WTC11 (cell line): ENCODE results near the gene LRRC70. TPM values are rescaled to one million over a fixed set of nuclear protein-coding genes. Genes with fewer than 3 reads are reported as not detected.
A peak's percentile ranks its signal among the peaks of the same experiment; 100 is the strongest.
"Not testable (repeated sequence)": the region's sequence is repeated elsewhere in the genome, so short reads cannot be mapped to it uniquely, and the experiment has no call there.

ENCODE experiments used
- ATAC-seq: fragments of 200-7000 bp; cut with Tn5 transposase; 2 replicates; pipeline ENCODE4 v1.10.0; 2021; ENCODE audit warnings: mild to moderate bottlenecking, moderate library complexity
- CTCF ChIA-PET: fragments of 300-600 bp; sonication (Branson Sonifier 250); formaldehyde crosslinking; loops from one replicate; lab custom pipeline; 2021; ENCODE audit warnings: antibody characterized with exemption; lab: Charles Lee
- POLR2A ChIA-PET: fragments of 350-600 bp; sonication (Branson Sonifier 250); formaldehyde crosslinking; loops from one replicate; lab custom pipeline; 2021; ENCODE audit warnings: antibody characterized with exemption; lab: Charles Lee
- DNase-seq: peaks from one replicate; pipeline ENCODE4 v3.0.0; 2021; ENCODE audit warnings: low spot score
- H3K27ac Mint-ChIP-seq: 2 replicates; pipeline ENCODE4 v1.8.0; 2021; ENCODE audit warnings: mixed read lengths
- H3K27me3 Mint-ChIP-seq: 2 replicates; pipeline ENCODE4 v1.8.0; 2021; ENCODE audit warnings: low read depth, mild to moderate bottlenecking, moderate library complexity, mixed read lengths
- H3K36me3 Mint-ChIP-seq: 2 replicates; pipeline ENCODE4 v1.8.0; 2021; ENCODE audit warnings: mixed read lengths
- H3K4me1 Mint-ChIP-seq: 2 replicates; pipeline ENCODE4 v1.8.0; 2022; ENCODE audit warnings: mixed read lengths
- H3K4me3 Mint-ChIP-seq: 2 replicates; pipeline ENCODE4 v1.8.0; 2021; ENCODE audit warnings: mild to moderate bottlenecking, moderate library complexity, mixed read lengths
- H3K9me3 Mint-ChIP-seq: 2 replicates; pipeline ENCODE4 v1.8.0; 2021; ENCODE audit warnings: mixed read lengths
- ATF2 ChIP-seq: sonication (generic); formaldehyde crosslinking; IDR thresholded peaks from 2 replicates; pipeline ENCODE4 v1.8.1; 2022; ENCODE audit warnings: low read depth, missing genetic modification reagents, borderline replicate concordance
- EMX1 ChIP-seq: fragments of 250-450 bp; sonication (Bioruptor Pico); IDR thresholded peaks from 2 replicates; pipeline ENCODE4 v1.8.0; 2021; ENCODE audit warnings: mild to moderate bottlenecking
- FOXP1 ChIP-seq: sonication (generic); formaldehyde crosslinking; IDR thresholded peaks from 2 replicates; pipeline ENCODE4 v1.8.0; 2022; ENCODE audit warnings: missing genetic modification reagents, mild to moderate bottlenecking, moderate library complexity, borderline replicate concordance
- MYBL2 ChIP-seq: sonication (generic); formaldehyde crosslinking; IDR thresholded peaks from 2 replicates; pipeline ENCODE4 v1.8.1; 2023; ENCODE audit warnings: mild to moderate bottlenecking, moderate library complexity, missing genetic modification reagents
- NR2C2 ChIP-seq: sonication (generic); formaldehyde crosslinking; IDR thresholded peaks from 2 replicates; pipeline ENCODE4 v1.8.0; 2022; ENCODE audit warnings: mild to moderate bottlenecking, missing genetic modification reagents
- RORB ChIP-seq: fragments of 250-450 bp; sonication (Bioruptor Pico); IDR thresholded peaks from 2 replicates; pipeline ENCODE4 v1.9.0; 2021; ENCODE audit warnings: mild to moderate bottlenecking
- TEAD1 ChIP-seq: sonication (generic); formaldehyde crosslinking; IDR thresholded peaks from 2 replicates; pipeline ENCODE4 v1.8.0; 2022; ENCODE audit warnings: mild to moderate bottlenecking, missing genetic modification reagents
- ZNF219 ChIP-seq: sonication (generic); formaldehyde crosslinking; IDR thresholded peaks from 2 replicates; pipeline ENCODE4 v1.8.0; 2023; ENCODE audit warnings: missing genetic modification reagents, mild to moderate bottlenecking, borderline replicate concordance
- ZNF232 ChIP-seq: sonication (generic); formaldehyde crosslinking; IDR thresholded peaks from 2 replicates; pipeline ENCODE4 v1.8.0; 2022; ENCODE audit warnings: mild to moderate bottlenecking, missing genetic modification reagents
- ZNF396 ChIP-seq: fragments of 250-450 bp; sonication (Bioruptor Pico); IDR thresholded peaks from 2 replicates; pipeline ENCODE4 v1.8.0; 2021; ENCODE audit warnings: mild to moderate bottlenecking, moderate library complexity, borderline replicate concordance
- ZNF512 ChIP-seq: sonication (generic); formaldehyde crosslinking; IDR thresholded peaks from 2 replicates; pipeline ENCODE4 v1.8.1; 2022; ENCODE audit warnings: missing genetic modification reagents, borderline replicate concordance
- total RNA-seq: library from RNA; stranded (reverse); gene quantifications from 3 replicates; pipeline ENCODE4 v1.2.3, GENCODE V29; 2021
- TF ChIP-seq, protein P1 (sequence below): fragments of 250-450 bp; sonication (Bioruptor Pico); IDR thresholded peaks from 2 replicates; pipeline ENCODE4 v1.9.0; 2021; ENCODE audit warnings: mild to moderate bottlenecking, borderline replicate concordance
- TF ChIP-seq, protein P2 (sequence below): sonication (generic); formaldehyde crosslinking; IDR thresholded peaks from 2 replicates; pipeline ENCODE4 v1.8.1; 2022; ENCODE audit warnings: mild to moderate bottlenecking, missing genetic modification reagents, moderate library complexity, borderline replicate concordance
- TF ChIP-seq, protein P3 (sequence below): fragments of 250-450 bp; sonication (Bioruptor Pico); IDR thresholded peaks from 2 replicates; pipeline ENCODE4 v1.8.0; 2021; ENCODE audit warnings: mild to moderate bottlenecking
- TF ChIP-seq, protein P4 (sequence below): sonication (generic); formaldehyde crosslinking; IDR thresholded peaks from 2 replicates; pipeline ENCODE4 v1.8.1; 2023; ENCODE audit warnings: mild to moderate bottlenecking, missing genetic modification reagents, moderate library complexity
- TF ChIP-seq, protein P5 (sequence below): sonication (generic); formaldehyde crosslinking; IDR thresholded peaks from 2 replicates; pipeline ENCODE4 v1.8.1; 2023; ENCODE audit warnings: mild to moderate bottlenecking, missing genetic modification reagents

LRRC70 gene
- total RNA-seq, 1 experiment from 2014 or later = 0.37 TPM

- peaks cover 43% of the 10 kb centered on the region for H3K36me3 Mint-ChIP-seq
- peaks cover 19% of the 10 kb centered on the region for H3K4me1 Mint-ChIP-seq
- no peaks in the 10 kb centered on the region; the same call in 1 of the 2 replicates for H3K27me3 Mint-ChIP-seq
- POLR2A ChIA-PET = no interaction called here
- peaks cover 31% of the 10 kb centered on the region for H3K9me3 Mint-ChIP-seq
- TF ChIP-seq NR2C2 (CRISPR knock-in tag) = no peak
- no peak for TF ChIP-seq ZNF396 (CRISPR knock-in tag)
- TF ChIP-seq, protein P1, sequence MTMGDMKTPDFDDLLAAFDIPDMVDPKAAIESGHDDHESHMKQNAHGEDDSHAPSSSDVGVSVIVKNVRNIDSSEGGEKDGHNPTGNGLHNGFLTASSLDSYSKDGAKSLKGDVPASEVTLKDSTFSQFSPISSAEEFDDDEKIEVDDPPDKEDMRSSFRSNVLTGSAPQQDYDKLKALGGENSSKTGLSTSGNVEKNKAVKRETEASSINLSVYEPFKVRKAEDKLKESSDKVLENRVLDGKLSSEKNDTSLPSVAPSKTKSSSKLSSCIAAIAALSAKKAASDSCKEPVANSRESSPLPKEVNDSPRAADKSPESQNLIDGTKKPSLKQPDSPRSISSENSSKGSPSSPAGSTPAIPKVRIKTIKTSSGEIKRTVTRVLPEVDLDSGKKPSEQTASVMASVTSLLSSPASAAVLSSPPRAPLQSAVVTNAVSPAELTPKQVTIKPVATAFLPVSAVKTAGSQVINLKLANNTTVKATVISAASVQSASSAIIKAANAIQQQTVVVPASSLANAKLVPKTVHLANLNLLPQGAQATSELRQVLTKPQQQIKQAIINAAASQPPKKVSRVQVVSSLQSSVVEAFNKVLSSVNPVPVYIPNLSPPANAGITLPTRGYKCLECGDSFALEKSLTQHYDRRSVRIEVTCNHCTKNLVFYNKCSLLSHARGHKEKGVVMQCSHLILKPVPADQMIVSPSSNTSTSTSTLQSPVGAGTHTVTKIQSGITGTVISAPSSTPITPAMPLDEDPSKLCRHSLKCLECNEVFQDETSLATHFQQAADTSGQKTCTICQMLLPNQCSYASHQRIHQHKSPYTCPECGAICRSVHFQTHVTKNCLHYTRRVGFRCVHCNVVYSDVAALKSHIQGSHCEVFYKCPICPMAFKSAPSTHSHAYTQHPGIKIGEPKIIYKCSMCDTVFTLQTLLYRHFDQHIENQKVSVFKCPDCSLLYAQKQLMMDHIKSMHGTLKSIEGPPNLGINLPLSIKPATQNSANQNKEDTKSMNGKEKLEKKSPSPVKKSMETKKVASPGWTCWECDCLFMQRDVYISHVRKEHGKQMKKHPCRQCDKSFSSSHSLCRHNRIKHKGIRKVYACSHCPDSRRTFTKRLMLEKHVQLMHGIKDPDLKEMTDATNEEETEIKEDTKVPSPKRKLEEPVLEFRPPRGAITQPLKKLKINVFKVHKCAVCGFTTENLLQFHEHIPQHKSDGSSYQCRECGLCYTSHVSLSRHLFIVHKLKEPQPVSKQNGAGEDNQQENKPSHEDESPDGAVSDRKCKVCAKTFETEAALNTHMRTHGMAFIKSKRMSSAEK (CRISPR knock-in tag) = no peak
- TF ChIP-seq, protein P2, sequence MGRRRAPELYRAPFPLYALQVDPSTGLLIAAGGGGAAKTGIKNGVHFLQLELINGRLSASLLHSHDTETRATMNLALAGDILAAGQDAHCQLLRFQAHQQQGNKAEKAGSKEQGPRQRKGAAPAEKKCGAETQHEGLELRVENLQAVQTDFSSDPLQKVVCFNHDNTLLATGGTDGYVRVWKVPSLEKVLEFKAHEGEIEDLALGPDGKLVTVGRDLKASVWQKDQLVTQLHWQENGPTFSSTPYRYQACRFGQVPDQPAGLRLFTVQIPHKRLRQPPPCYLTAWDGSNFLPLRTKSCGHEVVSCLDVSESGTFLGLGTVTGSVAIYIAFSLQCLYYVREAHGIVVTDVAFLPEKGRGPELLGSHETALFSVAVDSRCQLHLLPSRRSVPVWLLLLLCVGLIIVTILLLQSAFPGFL (CRISPR knock-in tag) = no peak
- no peak for TF ChIP-seq ATF2 (CRISPR knock-in tag)
- no peak for TF ChIP-seq ZNF219
- no peak for TF ChIP-seq MYBL2 (CRISPR knock-in tag)
- TF ChIP-seq ZNF232 (CRISPR knock-in tag) = no peak
- TF ChIP-seq, protein P3, sequence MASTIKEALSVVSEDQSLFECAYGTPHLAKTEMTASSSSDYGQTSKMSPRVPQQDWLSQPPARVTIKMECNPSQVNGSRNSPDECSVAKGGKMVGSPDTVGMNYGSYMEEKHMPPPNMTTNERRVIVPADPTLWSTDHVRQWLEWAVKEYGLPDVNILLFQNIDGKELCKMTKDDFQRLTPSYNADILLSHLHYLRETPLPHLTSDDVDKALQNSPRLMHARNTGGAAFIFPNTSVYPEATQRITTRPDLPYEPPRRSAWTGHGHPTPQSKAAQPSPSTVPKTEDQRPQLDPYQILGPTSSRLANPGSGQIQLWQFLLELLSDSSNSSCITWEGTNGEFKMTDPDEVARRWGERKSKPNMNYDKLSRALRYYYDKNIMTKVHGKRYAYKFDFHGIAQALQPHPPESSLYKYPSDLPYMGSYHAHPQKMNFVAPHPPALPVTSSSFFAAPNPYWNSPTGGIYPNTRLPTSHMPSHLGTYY (CRISPR knock-in tag) = no peak
- TF ChIP-seq, protein P4, sequence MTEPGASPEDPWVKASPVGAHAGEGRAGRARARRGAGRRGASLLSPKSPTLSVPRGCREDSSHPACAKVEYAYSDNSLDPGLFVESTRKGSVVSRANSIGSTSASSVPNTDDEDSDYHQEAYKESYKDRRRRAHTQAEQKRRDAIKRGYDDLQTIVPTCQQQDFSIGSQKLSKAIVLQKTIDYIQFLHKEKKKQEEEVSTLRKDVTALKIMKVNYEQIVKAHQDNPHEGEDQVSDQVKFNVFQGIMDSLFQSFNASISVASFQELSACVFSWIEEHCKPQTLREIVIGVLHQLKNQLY (CRISPR knock-in tag) = no peak
- TF ChIP-seq, protein P5, sequence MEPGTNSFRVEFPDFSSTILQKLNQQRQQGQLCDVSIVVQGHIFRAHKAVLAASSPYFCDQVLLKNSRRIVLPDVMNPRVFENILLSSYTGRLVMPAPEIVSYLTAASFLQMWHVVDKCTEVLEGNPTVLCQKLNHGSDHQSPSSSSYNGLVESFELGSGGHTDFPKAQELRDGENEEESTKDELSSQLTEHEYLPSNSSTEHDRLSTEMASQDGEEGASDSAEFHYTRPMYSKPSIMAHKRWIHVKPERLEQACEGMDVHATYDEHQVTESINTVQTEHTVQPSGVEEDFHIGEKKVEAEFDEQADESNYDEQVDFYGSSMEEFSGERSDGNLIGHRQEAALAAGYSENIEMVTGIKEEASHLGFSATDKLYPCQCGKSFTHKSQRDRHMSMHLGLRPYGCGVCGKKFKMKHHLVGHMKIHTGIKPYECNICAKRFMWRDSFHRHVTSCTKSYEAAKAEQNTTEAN (CRISPR knock-in tag) = no peak
- TF ChIP-seq RORB = no peak
- TF ChIP-seq ZNF512 = no peak
- TF ChIP-seq TEAD1 (CRISPR knock-in tag) = no peak
- TF ChIP-seq FOXP1 (CRISPR knock-in tag) = no peak
- TF ChIP-seq EMX1 (CRISPR knock-in tag) = no peak
- no peak for DNase-seq
- ATAC-seq = no peak
- no peak overlapping the region for H3K4me3 Mint-ChIP-seq
- CTCF ChIA-PET = no interaction called here
- H3K27ac Mint-ChIP-seq = no peak overlapping the region
These were observed 14.5 kb upstream of the LRRC70 start for GRCh38 chr5:62564101-62564500.

DNA sequence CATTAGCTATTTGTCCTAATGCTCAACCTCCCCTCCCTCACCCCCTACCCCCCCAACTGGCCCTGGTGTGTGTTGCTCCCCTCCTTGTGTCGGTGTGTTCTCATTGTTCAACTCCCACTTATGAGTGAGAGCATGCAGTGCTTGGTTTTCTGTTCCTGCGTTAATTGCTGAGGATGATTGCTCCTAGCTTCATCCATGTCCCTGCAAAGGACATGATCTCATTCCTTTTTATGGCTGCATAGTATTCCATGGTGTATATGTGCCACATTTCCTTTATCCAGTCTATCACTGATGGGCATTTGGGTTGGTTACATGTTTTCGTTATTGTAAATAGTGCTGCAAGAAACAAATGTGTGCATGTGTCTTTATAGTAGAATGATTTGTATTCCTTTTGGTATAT, 12.9 kb upstream of the LRRC70 start:
- H3K4me3 Mint-ChIP-seq, ATAC-seq, H3K27me3 Mint-ChIP-seq, DNase-seq, CTCF ChIA-PET, POLR2A ChIA-PET: not testable (repeated sequence)
- H3K36me3 Mint-ChIP-seq = peaks cover 44% of the 10 kb centered on the region
- H3K27ac Mint-ChIP-seq = peak overlapping the region; percentile 21; the same call in 1 of the 2 replicates
- peaks cover 28% of the 10 kb centered on the region for H3K4me1 Mint-ChIP-seq
- peaks cover 31% of the 10 kb centered on the region for H3K9me3 Mint-ChIP-seq
